Globus pallidus (tissue), 1 donor: ENCODE results near the gene NCS1.

Source experiments
- DNase-seq: peaks from one replicate; pipeline ENCODE4 v3.0.0-alpha.2; 2015; ENCODE audit warnings: low spot score

NCS1 gene

GRCh38 chr9:130194378-130194932 is 22.3 kb downstream of the NCS1 start:
- DNase-seq, result no peak

DNA sequence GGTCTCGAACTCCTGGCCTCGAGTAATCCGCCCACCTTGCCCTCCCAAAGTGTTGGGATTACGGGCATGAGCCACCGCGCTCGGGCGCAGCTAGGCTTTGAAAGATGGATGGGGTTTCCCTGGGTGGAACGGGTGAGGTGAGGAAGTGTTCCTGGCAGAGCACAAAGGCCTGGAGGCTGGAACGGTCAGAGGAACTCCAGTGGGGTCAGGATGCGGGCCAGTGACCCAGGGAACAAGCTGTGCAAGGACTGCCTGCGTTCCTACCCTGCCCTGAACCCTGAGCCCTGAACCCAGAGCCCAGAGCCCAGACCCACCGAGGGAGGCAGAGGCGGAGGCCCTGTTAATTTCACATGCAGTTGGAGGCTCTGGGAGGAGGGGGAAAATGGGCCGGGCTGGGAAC is 23.4 kb downstream of the NCS1 start:
- DNase-seq, result no peak

DNA sequence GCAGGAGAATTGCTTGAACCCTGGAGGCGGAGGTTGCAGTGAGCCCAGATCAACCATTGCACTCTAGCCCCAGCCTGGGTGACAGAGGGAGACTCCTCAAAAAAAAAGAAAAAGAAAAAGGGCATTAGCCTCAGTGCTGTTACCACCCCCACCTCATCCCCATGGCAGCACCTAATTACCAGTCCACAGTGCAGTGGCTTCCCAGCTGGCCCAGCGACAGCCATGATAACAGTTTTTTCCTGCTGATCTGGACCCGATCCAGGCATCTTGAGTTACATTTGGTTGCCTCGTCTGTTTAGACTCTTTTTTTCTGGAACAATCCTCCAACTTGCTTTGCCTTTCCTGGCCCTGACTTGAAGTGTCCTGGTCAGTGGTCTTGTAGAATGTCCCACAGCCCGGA is 24.4 kb downstream of the NCS1 start:
- DNase-seq, result no peak

GRCh38 chr9:130197386-130197785 is 25.2 kb downstream of the NCS1 start:
- DNase-seq, result no peak

DNA sequence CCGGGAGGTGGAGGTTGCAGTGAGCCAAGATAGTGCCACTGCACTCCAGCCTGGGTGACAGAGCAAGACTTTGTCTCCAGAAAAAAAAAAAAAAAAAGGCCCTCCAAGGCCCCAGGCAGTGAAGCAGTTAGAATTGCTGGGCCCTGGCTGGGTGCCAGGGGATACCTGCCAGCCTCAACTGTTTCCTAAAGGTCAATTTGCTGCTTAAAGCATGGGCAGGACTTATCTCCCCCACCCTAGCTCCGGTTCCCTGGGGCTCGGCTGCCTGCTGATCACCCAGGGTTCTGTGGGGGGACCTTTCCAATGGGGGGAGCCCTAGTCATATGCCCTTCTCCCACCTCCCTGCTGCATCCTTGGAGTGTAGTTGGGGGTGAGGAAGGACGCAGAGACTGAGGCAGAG is 25.7 kb downstream of the NCS1 start:
- DNase-seq, result no peak

GRCh38 chr9:130198501-130199179 is 26.4 kb downstream of the NCS1 start:
- DNase-seq, result no peak

DNA sequence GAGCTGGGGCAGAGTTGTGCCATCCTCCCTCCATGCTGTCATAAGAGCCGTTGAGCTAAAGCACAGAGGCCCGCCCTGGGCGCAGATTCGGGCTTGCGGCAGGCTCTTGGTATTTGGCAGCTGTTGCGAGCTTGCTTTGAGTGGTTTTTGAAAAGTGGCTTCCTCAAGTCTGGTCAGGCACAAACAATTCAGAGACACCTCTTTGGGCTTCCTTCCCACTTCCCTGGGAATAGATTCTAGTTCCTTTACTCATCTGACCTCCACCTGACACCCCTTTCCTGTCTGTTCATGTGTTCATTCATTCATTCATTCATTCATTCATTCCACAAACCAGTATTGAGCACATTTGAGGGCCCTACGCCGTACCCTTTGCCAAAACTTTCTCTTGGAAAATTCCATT is 27.4 kb downstream of the NCS1 start:
- peak; percentile 31 for DNase-seq

DNA sequence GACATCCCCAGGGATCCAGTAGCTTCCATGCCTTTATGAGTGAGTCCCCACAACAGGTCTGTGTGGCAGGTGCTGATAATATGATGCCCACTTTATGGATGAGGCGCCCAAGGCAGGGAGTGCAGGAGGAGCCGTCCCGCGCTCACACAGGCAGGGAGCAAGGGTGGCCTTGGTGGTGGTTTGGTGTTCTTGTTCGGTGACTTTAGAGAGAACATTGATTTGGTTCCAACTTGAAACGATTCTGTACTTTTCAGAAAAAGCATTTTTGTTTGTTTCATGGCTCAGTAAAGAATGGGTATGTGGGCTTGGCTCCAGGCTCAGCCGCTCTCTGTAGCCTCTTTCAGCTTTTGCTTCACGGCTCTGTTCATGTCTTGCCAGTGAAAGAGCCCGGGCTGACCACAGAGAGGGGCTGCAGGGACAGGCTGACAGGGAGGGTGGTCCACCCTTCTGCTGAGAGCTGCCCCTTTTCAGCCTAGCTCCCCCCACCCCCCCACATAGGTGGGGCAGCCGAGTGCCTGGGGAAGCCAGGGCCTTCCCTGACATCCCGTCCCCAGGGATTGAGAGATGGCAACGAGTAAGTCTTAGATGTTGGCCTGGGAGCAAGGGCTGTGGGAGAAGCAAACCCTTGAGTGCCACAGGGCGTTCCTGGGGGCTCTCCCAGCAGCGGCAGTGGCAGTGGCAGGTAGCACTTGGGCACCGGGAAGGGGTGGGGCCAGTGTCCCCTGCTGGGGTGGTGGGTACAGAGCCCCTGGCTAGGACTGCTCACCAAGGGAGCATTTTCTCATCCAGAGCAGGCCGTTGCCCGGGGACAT is 28.0 kb downstream of the NCS1 start:
- peak; percentile 63 for DNase-seq

GRCh38 chr9:130201399-130201873 is 29.2 kb downstream of the NCS1 start:
- no peak for DNase-seq

DNA sequence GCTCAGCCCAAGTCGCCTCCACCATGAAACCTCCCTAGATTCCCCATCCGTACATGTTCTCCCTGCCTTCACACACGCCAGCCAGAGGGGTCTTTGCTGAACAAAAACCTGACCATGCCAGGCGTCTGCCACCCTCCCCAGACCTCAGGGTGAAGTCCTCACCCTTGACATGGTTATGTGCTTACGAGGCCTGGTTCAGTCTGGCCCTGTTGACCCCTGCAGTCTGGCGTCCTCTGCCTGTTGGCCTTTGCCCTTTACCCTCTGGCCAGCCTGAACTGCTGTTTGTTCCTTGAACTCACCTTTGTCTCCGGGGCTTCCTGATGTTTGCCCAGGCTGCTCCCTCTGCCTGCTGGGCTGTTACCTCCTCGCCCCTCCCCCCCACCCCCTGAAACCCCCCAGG is 29.8 kb downstream of the NCS1 start:
- DNase-seq, result no peak

- DNase-seq, result no peak
These were observed 32.1 kb downstream of the NCS1 start for GRCh38 chr9:130204341-130204740.

DNA sequence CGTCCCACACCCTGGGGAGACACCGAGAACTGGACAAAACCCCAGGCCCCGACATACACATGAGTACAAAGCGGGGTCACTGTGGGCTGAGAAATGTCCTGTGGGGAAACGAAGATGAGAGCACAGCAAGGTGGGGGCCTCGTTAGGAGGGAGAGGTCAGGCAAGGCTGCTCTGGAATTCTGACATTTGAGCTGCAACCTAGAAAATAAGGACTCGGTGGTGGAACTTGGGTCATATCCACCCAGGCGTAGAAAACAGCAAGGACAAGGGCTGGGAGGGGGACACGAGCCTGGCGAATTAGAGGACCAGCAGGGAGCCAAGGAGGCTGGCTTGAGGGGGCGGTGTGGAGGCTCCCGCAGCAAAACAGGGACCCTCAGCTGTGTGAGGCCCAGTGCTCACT is 32.8 kb downstream of the NCS1 start:
- DNase-seq, result no peak

- DNase-seq, result peak; percentile 18
These were observed 33.7 kb downstream of the NCS1 start for GRCh38 chr9:130205912-130206311.

- no peak for DNase-seq
These were observed 34.4 kb downstream of the NCS1 start for GRCh38 chr9:130206579-130206978.

GRCh38 chr9:130207241-130207992 is 35.2 kb downstream of the NCS1 start:
- DNase-seq, result peak; percentile 35

- no peak for DNase-seq
These were observed 36.6 kb downstream of the NCS1 start for GRCh38 chr9:130208600-130209347.

GRCh38 chr9:130209422-130209821 is 37.2 kb downstream of the NCS1 start:
- DNase-seq, result no peak

DNA sequence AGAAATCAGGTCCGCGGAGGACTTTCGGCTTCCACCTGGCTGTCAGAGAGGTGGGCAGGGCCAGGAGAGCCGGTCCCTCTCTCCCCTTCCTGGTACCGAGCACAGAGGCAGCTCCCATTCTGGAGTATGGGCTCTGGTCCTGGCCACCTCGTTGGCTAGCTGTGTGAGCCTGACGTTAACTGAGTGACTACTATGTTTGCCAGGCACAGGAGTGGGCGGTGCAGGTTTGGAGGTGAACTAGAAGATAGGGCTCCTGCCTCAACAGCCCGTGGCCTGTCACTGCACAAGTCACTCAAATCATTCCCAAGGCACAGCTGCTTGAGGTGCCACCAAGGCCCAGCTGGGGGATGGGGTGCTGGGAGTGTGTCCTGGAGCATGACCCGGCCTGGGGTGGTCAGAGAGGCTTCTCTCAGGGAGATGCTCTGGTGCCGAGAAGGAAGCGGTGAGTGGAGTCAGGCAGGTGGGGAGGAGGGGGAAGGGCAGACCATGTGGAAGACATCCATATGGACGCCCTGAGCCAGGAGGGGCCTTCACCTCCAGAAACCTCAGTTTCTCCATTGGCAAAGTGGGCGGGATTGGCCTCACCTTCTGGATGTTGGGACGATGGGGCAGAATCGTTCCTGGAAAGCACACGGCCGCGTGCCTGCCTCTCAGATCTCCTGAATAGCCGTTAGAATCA is 39.5 kb downstream of the NCS1 start:
- no peak for DNase-seq

GRCh38 chr9:130212543-130213297 is 40.5 kb downstream of the NCS1 start:
- DNase-seq, result no peak
